HG03378 (cell line): Measurements from ENCODE around the gene PCCA.
"Not testable (repeated sequence)": the region's sequence is repeated elsewhere in the genome, so short reads cannot be mapped to it uniquely, and the experiment has no call there.

Source experiments
- ATAC-seq: cut with Tn5 transposase; IDR thresholded peaks from one replicate; pipeline ENCODE4 v1.9.1; 2021; ENCODE audit warnings: mild to moderate bottlenecking, moderate library complexity; ENCODE audit not compliant: unreplicated experiment

Gene PCCA

DNA sequence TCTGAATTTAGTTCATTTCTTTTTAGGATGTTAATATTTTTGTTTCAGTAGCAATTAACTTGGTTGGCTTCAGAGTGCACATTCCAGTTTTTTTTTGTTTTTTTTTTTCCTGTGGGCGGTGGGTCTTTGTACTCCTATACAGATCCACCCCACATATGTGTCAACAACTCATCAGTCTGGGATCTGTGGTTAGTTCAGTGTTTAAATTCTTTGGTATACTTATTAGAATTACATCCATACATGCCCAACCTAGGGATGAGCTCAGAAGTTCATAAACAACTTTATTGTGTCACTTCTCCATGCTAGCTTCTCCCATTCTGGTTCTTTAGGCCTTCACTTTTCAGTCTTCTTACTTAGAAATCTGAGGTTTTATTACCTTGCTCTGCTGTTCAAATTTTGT, 50.9 kb downstream of the PCCA start:
- no peak for ATAC-seq

DNA sequence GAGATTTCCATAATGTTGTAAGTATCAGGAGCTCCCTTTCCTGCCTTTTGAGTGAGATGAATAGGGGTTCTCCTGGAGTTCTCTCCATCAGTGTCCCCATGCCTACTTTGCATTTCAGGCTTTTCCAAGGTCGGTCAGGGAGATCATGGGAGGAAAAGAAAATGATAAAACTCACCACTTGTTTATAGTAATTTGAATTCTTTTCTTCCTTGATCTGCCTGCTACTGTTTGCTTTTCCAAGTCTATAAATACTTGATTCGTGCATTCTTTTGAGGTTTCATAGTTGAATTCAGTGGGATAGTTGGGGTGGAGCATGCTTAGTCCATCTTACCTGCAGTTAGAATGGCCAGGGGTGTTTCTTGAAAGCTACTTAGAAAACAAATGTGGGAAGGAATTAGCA, 51.5 kb downstream of the PCCA start:
- no peak for ATAC-seq

DNA sequence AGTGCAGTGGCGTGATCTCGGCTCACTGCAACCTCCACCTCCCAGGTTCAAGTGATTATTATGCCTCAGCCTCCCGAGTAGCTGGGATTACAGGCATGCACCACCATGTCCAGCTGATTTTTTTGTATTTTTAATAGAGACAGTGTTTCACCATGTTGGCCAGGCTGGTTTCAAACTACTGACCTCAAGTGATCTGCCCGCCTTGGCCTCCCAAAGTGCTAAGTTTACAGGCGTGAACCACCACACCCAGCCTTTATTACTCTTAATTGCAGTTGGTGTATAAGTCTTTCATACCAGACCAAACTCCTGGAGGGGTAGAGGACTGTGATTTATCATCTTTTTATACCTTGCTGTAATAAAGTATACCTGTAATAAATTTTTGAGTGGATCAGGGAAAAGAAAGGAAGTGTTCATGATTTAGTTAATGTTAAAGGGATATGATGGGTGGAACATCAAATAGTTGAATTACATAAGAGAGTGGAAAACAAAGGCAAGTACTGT, 52.6 kb downstream of the PCCA start:
- ATAC-seq, result not testable (repeated sequence)

GRCh38 chr13:100146534-100146933, 57.6 kb downstream of the PCCA start:
- no peak for ATAC-seq

DNA sequence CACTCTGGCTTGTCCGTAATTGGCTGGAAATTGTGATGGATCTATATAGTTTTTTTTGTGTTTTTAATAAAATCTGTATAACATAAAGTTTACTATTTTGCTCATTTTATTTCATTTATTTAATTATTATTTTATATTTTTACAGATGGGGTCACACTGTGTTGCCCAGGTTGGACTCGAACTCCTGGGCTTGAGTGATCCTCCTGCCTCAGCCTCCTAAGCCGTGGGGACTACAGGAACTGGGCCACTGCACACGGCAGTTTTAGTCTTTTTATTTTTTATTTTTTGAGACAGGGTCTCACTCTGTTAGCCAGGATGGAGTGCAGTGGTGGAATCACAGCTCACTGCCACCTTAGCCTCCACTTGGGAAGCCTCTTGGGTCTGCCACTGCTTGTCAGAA, 58.9 kb downstream of the PCCA start:
- ATAC-seq, result no peak

- no peak for ATAC-seq
Measured at GRCh38 chr13:100148422-100148821, 59.5 kb downstream of the PCCA start.

DNA sequence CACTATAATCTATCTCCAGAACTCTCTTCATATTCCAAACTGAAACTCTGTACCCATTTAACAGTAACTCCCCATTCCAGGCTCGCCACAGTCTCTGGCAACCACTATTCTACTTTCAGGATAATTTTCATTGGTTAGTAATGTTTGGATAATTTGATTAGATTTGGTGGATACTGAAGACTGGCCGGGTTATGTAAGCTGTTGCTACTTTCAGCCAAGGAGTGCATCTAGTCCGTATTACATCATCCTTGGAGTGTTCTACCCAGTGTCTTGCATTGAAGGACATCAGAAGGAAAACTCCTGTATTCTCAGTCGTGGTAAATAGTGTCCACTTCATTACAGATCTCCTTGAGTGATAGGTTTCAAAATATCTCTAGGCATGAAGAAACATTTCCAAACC, 60.5 kb downstream of the PCCA start:
- no peak for ATAC-seq

DNA sequence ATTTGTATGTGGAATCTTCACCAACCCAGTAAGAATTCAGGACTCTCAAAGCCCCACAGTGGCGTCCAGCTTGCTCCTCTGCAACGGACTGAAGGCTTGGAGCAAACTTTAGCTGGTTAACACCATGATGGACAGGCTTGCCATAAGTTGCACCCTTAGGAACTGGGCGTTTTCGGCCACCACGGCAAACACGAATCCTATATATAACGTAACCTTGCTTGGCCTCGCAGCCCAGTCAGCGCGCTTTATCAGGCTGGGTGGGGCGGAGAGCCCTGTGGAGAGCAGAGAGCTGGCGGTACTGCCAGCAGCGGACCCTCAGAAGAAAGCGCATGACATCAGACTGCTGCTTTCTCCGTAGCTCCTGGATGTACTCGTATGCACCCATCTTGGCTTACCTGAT, 61.8 kb downstream of the PCCA start:
- not testable (repeated sequence) for ATAC-seq

DNA sequence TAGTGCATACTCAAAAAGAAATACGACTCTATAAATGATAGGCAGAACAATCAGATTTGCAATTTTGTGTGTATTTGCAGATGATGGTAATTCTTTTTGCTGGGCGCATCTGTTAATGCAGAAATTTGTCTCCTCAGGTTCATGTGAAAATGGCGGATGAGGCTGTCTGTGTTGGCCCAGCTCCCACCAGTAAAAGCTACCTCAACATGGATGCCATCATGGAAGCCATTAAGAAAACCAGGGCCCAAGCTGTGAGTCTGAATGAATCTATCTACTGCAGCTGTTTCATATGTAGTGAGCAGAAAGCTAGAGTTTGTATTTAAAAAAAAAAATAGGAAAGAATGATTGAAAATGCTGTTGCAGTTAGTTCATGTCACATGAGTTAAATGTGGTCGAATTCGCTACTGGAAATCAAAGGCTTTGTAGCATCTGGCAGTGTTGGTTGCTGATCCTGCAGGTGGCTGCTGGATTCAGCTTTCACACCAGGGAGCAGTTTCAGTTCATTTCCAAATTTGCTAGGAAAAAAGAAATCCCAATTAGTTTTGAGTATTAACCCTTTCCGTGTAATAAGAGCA, 66.0 kb downstream of the PCCA start:
- ATAC-seq, result no peak

DNA sequence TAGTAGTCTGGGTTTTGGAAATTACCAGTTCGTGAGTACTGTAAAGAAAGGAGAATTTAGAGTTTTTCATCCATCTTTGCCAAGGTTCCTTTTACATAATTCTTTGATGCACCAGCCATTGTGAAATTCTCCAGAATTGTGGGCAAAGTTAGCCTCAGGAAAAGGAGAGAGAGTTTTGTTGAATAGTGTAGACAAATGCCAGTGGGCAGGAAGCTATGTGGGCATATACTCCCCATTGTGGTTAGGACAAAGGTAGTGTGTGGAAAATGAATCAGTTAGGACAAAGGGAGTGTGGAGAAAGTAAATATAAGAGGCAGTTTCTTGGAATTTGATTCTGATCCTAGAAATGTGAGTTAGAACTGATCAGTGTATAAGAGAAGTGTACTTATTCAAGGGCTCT, 67.9 kb downstream of the PCCA start:
- ATAC-seq, result no peak

GRCh38 chr13:100158569-100158968, 69.7 kb downstream of the PCCA start:
- no peak for ATAC-seq

DNA sequence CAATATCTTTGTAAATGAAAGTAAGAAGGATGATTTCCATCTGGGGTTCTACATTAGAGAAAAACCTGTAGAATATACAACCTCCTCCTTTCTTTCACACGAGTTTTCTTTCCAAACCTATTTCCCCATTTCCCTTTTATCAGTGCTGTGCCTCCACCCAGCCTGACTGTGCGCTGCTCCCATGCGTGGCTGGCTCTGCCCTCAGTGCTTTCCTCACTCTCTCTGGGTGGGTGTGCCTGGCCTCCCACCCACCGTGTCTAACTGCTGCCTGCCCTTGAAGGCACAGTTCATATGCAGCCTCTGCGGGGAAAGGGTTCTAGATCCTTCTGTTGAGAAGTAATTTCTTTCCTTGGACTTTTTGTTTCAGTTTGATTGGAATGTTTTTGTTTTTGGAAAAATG, 70.7 kb downstream of the PCCA start:
- ATAC-seq, result no peak

- ATAC-seq, result no peak
Measured at GRCh38 chr13:100160450-100160849, 71.6 kb downstream of the PCCA start.

DNA sequence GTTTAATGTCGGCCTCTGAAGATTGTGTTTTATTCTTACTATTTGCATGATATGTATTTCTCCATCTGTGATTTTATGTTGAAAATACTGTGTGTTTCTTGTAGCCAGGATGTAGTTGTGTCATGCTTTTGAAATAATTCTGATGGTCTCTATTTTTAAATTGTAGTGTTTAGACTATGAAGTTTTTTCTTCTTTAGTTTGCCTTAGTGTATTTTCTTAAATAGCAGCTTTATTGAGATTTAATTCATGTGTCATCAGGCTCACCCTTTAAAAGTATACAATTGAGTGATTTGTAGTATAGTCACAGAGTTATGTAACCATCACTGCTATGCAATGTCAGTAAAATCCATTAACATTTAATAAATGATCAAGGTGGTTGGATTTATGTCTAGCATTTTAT, 74.5 kb downstream of the PCCA start:
- ATAC-seq, result no peak

- no peak for ATAC-seq
Measured at GRCh38 chr13:100173203-100173602, 84.3 kb downstream of the PCCA start.

GRCh38 chr13:100174455-100174854, 85.6 kb downstream of the PCCA start:
- not testable (repeated sequence) for ATAC-seq

DNA sequence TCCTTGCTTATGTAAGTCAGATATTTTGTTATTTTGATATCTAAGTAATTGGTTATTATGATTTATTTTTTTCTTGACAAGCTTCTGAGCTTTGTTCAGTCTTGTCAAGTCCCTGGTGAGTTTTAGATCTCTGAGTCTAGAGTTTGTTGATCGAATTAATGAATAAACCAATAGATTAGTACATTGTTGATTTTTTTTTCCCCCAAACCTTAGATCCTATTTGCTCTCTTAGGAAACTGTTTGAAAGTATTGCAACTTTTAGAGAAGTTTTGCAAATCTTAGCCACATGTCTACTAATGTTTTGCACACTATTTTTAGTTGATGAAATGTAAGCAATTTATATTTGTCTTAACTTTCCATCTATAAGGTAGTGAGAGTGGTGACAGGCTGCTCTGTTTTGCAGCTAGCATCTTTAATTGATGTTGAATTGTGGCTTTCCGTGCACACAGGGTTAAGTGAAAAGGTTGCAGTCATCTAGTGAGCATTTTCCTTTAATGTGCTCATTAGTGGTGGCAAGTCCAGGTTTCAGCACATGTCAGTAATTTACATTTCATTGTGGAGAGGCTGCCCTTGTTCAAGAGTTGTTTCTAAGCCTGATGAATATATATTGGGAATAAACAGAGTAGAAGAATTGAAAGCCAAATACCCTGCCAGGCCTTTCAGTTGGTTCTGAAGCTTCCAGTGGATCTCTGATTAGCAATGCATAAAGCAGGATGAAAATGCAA, 86.3 kb downstream of the PCCA start:
- ATAC-seq, result no peak

DNA sequence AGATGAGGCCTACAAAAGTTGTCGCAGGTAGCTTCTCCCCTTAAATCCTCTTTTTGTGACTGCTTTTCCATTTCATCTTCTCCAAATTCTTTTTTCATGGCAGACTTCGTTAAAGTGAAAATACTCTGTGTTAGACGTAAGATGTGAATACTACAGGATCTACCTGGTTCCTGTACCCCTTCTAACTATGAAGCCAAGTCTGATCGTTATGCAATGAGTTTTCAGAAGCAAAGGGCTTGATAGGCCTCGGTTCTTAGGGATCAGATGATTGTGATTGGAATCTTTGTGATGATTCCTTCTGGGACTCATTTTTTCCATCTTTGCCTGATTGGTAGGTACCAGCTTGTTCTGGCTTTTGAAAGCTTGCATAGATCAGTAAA, 86.9 kb downstream of the PCCA start:
- ATAC-seq, result no peak

DNA sequence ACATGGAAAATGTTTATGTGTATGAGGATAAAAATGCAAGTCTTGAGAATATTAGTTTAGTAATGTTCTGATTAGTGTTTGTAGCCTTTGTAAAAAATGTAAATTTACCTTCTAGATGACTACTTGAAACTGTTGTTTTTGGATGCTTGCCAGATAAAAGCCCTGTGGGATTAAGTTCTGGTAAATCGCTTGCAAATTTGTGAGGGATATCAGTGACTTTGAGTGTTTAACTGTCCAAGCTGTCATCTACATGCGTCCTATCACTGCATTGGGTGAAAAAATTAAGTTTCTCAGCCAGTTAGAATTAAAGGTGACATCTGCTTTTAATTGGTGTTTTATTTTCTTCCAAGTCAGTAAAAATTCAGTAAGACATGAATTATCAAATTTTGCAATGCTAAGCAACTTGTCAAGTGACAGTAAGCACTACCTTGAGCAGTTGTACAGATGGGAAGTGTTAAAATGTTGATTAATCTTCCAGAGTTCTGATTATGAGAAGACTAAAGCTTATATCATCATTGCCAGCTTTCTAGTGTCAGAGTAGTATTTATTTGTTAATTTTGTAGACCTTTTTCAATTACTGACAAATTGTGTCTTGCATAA, 88.0 kb downstream of the PCCA start:
- no peak for ATAC-seq

- no peak for ATAC-seq
Measured at GRCh38 chr13:100178309-100178708, 89.4 kb downstream of the PCCA start.

GRCh38 chr13:100179276-100179675, 90.4 kb downstream of the PCCA start:
- ATAC-seq, result no peak

GRCh38 chr13:100182900-100183490, 94.1 kb downstream of the PCCA start:
- ATAC-seq, result no peak
